Cerebellar nuclear complex (tissue), 1 donor: ENCODE data around the gene PIK3R5.

Source experiments
- DNase-seq, 2 experiments: peaks; one replicate each; lab custom pipeline; 2025; lab: John Stamatoyannopoulos, UW

PIK3R5 gene

GRCh38 chr17:8879410-8879809 lies 86.1 kb downstream of the PIK3R5 start:
- DNase-seq: no peak

DNA sequence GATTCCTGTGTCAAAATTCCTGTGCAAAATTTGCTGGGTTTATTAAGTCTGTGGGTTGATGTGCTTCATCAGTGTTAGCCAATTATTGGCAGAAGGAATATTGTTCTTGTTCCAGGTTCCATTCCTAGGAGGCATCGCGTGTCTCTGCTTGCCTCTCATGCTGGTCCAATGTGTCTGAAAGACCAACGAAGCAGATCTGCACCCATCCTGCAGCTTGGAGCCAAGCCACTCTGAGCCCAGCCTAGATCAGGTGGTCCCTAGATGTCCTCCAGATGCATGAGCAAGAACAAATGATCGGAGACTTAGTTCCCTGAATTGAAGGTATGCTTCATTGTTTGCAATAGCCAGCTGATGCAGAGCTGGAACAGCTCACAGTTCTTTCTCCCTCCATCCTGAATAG lies 87.5 kb downstream of the PIK3R5 start:
- DNase-seq: no peak

DNA sequence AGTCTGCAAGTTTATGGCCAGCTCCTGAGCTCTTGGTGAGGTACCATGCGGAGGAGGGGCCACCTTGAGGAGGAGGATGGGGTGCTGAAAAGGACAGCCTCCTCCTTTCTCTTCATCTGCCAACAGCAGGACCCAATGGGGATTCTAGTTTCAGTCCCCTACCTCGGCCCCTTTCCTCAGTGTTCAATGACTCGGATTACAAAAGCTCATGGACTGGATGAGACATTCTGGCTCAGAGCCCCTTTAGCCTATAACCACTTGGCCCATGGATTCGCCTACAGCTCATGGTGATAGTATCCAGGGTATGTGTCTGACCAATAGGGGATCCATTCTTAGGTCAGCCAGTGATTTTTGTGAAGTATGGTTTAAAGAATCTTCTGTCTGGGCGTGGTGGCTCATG lies 89.5 kb downstream of the PIK3R5 start:
- DNase-seq: no peak

DNA sequence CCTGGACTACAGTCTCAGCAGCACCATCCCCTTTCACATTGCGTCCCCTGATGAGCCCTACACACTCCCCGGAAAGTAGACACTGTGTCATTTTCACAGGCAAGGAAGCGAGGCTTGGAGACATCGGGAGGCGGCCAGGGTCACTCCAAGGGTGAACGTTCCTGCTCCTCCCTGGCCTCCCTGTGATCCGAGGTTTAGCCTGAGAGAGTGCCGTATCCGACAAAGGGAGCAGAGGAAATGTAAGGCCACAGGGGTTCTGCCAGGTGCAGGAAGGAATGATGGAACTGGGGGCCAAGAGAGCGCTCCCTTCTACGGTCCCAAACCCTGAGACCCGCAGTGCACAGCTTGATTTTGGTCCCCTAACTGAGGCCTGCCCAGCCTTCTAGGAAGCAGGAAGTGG lies 90.1 kb downstream of the PIK3R5 start:
- no peak for DNase-seq

- DNase-seq: no peak
Observed at GRCh38 chr17:8873801-8874715, 91.4 kb downstream of the PIK3R5 start.

GRCh38 chr17:8872705-8873435 lies 92.6 kb downstream of the PIK3R5 start:
- no peak for DNase-seq

GRCh38 chr17:8872036-8872704 lies 93.3 kb downstream of the PIK3R5 start:
- DNase-seq: no peak

- DNase-seq: no peak
Observed at GRCh38 chr17:8871081-8871581, 94.4 kb downstream of the PIK3R5 start.

- no peak for DNase-seq
Observed at GRCh38 chr17:8870406-8871040, 95.0 kb downstream of the PIK3R5 start.

GRCh38 chr17:8869114-8869815 lies 96.2 kb downstream of the PIK3R5 start:
- DNase-seq: no peak

DNA sequence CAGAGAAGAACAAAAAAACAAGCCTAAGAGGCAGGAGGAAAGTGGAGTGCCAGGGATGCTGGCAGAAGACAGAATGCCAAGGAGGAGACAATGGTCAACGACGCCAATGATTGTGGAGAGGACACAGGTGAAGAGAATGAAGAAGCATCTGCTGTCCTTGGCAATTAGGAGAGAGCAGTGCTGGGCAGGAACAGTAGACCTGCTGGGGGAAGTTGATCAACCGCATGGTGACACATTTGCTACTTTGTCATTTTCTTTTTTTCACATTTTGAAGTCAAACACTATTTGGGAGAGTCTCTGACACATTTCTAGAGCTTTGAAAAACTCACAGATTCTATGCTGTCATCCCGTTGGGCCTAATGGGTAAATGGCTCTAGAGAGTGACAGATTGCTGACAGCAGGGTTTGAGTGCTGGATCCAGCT lies 97.0 kb downstream of the PIK3R5 start:
- DNase-seq: no peak

DNA sequence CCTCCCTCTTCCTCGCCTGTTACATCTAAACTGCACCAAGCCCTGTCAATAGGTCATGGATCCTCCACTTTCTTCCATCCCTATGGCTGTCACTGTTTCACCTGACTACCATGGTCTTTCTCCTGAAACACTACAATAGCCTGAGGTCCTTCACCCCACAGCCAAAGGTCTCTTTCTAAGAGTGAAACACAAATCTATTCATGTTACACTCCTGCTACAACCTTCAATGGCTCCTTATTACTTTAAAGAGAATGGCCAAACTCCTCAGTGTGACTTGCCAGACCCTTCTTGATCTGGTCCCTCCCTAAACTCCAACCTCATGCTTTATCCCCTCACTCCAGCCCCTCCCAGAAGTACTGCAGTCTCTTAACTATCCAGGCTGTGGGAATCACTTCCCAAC lies 97.4 kb downstream of the PIK3R5 start:
- no peak for DNase-seq

DNA sequence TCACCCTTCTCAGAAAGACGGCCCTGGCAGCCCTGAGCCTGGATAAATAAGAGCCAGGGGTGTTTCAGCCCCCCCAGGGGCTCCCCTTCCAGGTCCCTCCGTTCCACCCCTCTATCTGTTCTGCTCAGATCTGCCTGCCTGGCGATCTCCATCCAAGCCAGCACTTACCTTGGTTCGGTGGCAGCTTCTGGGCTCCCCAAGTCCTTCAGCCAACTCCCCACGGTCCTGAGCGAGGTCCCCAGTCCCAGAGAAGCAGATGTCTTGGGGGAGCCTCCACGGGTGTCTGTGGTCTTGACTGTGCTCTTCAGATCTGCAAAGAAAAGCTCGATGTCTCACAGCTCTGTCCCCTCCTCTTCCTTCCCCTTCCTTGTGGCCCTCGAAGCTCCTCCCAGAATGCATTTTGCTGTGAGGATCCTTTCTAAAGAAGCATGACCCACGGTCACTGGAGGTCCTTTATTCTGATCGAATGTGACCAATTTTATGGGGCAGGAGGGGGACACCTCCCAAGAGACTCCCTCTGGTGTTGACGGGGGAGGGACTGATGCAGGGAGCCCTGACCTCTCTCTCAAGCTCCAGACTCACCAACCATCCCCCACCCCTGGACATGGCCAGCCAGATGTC lies 98.0 kb downstream of the PIK3R5 start, which contains the start of gene PIK3R6:
TSS of gene PIK3R6 (minus strand) at position 314 of the 621 bp plus-strand sequence. CDS start 17,880 bp downstream, outside the sequence.
- no peak for DNase-seq

- no peak for DNase-seq
Observed at GRCh38 chr17:8865811-8866210, 99.7 kb downstream of the PIK3R5 start.

GRCh38 chr17:8865385-8865784 lies 100.1 kb downstream of the PIK3R5 start:
- no peak for DNase-seq

DNA sequence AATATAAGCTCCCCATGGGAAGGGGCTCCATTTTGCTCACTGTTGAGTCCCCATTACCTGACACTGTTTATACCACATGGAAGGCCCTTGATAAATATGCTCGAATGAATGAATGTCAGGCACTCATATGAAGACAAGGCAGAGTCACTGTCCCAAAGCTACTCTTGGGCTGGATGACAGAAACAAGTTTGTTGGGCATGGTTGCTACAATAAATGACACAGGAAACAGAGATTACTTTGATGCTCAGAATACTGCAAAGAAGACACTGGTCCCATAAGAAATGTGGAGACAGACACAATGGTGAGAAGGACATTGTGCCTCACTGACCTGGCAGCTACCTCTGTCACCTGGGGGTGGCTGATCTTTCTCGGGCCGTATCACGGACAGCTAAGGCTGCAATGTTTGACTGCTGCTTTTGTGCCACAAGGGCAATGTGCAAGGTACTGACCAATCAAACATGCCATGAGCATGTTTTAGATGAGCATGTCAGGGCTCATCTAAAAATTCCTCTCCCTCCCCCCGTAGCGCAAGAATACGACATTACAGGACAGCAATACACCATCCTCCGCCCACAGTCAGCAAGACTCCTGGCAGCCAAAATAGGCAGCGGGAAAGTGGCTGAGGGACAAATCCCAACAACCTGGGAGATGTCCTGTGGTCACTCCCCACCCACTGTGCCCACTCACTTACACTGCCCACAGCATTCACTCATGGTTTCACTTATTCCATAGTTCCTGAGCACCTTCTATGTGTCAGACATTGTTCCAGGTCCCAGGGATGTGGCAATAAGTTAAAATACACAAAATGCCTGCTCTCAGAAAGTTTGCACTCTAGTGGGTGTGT lies 103.1 kb downstream of the PIK3R5 start:
- DNase-seq: no peak

DNA sequence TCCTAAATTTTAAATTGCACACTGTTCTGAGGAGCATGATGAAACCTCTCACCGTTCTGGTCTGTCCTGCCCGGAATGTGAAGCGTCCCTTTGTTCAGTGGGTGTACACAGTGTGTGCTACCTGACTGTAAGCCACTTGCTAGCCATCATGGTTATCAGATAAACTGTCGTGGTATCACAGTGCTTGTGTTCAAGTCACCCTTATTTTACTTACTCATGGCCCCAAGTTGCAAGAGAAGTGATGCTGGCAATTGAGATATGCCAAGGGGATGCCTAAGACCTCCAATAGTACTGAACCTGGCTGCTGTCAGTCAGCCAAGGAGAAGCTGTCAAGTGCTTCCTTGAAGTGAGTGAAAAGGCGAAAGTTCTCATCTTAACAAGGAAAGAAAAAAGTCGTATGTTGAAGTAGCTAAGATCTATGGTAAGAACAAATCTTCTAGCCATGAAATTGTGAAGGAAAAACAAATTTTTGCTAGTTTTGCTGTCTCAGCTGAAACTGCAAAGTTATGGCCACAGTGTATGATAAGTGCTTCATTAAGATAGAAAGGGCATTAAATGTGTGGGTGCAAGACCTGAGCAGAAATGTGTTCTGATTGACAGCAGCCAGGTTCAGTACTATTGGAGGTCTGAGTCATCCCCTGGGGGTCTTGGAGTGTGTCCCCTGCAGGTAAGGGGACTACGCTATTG lies 103.9 kb downstream of the PIK3R5 start:
- no peak for DNase-seq

GRCh38 chr17:8859804-8860430 lies 105.6 kb downstream of the PIK3R5 start:
- DNase-seq: no peak
